Liver (tissue), 3 donors: ENCODE measurements around the gene COL15A1.

ENCODE experiments used
- EGR1 ChIP-seq, 2 donors: IDR thresholded peaks; 2 replicates each; pipeline ENCODE4 v1.6.1; 2016 to 2018; ENCODE audit warnings: antibody characterized with exemption in 2 of 2, low read depth in 2 of 2
- RAD21 ChIP-seq, 2 donors: IDR thresholded peaks; 2 replicates each; pipeline ENCODE4 v1.6.1; 2016; ENCODE audit warnings: antibody characterized with exemption in 2 of 2, mild to moderate bottlenecking in 2 of 2
- SP1 ChIP-seq: IDR thresholded peaks from 2 replicates; pipeline ENCODE4 v1.6.1; 2018; ENCODE audit warnings: antibody characterized with exemption, mild to moderate bottlenecking
- TAF1 ChIP-seq: conservative IDR thresholded peaks from 2 replicates; pipeline ENCODE4 v1.6.1; 2016; ENCODE audit warnings: antibody characterized with exemption, mild to moderate bottlenecking
- TF ChIP-seq, protein P1 (sequence below): fragments of 150-350 bp; IDR thresholded peaks from 2 replicates; pipeline ENCODE4 v1.5.1; 2017; ENCODE audit warnings: improper control_type of control experiment, low read depth, low read length; ENCODE audit not compliant: missing input control
- TF ChIP-seq, protein P2 (sequence below): IDR thresholded peaks from 2 replicates; pipeline ENCODE4 v1.6.1; 2016; ENCODE audit warnings: antibody characterized with exemption, mild to moderate bottlenecking
- TF ChIP-seq, protein P3 (sequence below): IDR thresholded peaks from 2 replicates; pipeline ENCODE4 v1.6.1; 2016; ENCODE audit warnings: antibody characterized with exemption
- TF ChIP-seq, protein P4 (sequence below): IDR thresholded peaks from 2 replicates; pipeline ENCODE4 v1.6.1; 2016; ENCODE audit warnings: antibody characterized with exemption
- donor health status: healthy.
- donor health status: healthy.

DNA sequence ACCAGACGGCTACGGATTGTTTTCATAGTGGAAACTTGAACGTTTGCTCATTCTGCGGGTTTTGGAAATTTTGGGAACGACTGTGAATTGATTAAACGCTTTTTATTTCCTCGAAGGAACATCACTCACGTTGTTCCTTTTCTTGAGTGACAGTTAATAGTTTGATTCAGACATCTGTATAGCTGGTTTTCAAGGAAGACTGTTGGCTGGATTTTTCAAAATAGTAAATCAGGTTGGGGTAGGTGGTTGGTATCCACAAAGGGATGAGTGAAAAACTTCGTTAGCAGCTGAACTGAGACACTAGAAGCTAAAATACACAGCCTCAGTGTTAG, 162.3 kb downstream of the COL15A1 start:
- TF ChIP-seq, protein P1, sequence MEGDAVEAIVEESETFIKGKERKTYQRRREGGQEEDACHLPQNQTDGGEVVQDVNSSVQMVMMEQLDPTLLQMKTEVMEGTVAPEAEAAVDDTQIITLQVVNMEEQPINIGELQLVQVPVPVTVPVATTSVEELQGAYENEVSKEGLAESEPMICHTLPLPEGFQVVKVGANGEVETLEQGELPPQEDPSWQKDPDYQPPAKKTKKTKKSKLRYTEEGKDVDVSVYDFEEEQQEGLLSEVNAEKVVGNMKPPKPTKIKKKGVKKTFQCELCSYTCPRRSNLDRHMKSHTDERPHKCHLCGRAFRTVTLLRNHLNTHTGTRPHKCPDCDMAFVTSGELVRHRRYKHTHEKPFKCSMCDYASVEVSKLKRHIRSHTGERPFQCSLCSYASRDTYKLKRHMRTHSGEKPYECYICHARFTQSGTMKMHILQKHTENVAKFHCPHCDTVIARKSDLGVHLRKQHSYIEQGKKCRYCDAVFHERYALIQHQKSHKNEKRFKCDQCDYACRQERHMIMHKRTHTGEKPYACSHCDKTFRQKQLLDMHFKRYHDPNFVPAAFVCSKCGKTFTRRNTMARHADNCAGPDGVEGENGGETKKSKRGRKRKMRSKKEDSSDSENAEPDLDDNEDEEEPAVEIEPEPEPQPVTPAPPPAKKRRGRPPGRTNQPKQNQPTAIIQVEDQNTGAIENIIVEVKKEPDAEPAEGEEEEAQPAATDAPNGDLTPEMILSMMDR, result no peak
- TF ChIP-seq RAD21 (IDR thresholded peaks at IDR 0.05) (no peak), EGR1 (IDR thresholded peaks at IDR 0.05; ENCODE audit: low read depth in 2 of 2) (no peak), TAF1 (no peak), SP1 (no peak)
- TF ChIP-seq, protein P2, sequence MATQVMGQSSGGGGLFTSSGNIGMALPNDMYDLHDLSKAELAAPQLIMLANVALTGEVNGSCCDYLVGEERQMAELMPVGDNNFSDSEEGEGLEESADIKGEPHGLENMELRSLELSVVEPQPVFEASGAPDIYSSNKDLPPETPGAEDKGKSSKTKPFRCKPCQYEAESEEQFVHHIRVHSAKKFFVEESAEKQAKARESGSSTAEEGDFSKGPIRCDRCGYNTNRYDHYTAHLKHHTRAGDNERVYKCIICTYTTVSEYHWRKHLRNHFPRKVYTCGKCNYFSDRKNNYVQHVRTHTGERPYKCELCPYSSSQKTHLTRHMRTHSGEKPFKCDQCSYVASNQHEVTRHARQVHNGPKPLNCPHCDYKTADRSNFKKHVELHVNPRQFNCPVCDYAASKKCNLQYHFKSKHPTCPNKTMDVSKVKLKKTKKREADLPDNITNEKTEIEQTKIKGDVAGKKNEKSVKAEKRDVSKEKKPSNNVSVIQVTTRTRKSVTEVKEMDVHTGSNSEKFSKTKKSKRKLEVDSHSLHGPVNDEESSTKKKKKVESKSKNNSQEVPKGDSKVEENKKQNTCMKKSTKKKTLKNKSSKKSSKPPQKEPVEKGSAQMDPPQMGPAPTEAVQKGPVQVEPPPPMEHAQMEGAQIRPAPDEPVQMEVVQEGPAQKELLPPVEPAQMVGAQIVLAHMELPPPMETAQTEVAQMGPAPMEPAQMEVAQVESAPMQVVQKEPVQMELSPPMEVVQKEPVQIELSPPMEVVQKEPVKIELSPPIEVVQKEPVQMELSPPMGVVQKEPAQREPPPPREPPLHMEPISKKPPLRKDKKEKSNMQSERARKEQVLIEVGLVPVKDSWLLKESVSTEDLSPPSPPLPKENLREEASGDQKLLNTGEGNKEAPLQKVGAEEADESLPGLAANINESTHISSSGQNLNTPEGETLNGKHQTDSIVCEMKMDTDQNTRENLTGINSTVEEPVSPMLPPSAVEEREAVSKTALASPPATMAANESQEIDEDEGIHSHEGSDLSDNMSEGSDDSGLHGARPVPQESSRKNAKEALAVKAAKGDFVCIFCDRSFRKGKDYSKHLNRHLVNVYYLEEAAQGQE, result no peak
- TF ChIP-seq, protein P3, sequence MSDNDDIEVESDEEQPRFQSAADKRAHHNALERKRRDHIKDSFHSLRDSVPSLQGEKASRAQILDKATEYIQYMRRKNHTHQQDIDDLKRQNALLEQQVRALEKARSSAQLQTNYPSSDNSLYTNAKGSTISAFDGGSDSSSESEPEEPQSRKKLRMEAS, result no peak
- TF ChIP-seq, protein P4, sequence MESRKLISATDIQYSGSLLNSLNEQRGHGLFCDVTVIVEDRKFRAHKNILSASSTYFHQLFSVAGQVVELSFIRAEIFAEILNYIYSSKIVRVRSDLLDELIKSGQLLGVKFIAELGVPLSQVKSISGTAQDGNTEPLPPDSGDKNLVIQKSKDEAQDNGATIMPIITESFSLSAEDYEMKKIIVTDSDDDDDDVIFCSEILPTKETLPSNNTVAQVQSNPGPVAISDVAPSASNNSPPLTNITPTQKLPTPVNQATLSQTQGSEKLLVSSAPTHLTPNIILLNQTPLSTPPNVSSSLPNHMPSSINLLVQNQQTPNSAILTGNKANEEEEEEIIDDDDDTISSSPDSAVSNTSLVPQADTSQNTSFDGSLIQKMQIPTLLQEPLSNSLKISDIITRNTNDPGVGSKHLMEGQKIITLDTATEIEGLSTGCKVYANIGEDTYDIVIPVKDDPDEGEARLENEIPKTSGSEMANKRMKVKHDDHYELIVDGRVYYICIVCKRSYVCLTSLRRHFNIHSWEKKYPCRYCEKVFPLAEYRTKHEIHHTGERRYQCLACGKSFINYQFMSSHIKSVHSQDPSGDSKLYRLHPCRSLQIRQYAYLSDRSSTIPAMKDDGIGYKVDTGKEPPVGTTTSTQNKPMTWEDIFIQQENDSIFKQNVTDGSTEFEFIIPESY, result no peak
